Tibial nerve (tissue), 4 donors: Measurements from ENCODE around the gene TTC16. TPM values are rescaled to one million over a fixed set of nuclear protein-coding genes. Genes with fewer than 3 reads are reported as not detected.
"Not testable (repeated sequence)": the region's sequence is repeated elsewhere in the genome, so short reads cannot be mapped to it uniquely, and the experiment has no call there.

Source experiments
- DNase-seq, 2 donors: peaks; one replicate each; pipeline ENCODE4 v3.0.0-alpha.2; 2019; ENCODE audit warnings: low spot score in 2 of 2
- H3K27ac ChIP-seq, 4 donors: fragments of 200-600 bp; sonication (generic) in 3 of 4; one replicate each; pipeline ENCODE4 v1.5.1; 2017 to 2019; ENCODE audit warnings: mild to moderate bottlenecking in 1 of 4
- H3K27me3 ChIP-seq, 2 donors: fragments of 200-600 bp; sonication (generic) in 1 of 2; one replicate each; pipeline versions ENCODE4 v1.5.1 to v1.6.0; 2017 to 2019
- H3K36me3 ChIP-seq, 3 donors: fragments of 200-600 bp; sonication (generic); one replicate each; pipeline ENCODE4 v1.5.1; 2018 to 2019
- H3K4me1 ChIP-seq, 4 donors: fragments of 200-600 bp; sonication (generic) in 3 of 4; one replicate each; pipeline ENCODE4 v1.5.1; 2017 to 2019
- H3K4me3 ChIP-seq, 4 donors: fragments of 200-600 bp; sonication (generic) in 3 of 4; one replicate each; pipeline ENCODE4 v1.5.1; 2017 to 2019; ENCODE audit warnings: mild to moderate bottlenecking in 1 of 4, moderate library complexity in 1 of 4
- H3K9me3 ChIP-seq, 4 donors: fragments of 200-600 bp; sonication (generic) in 3 of 4; one replicate each; pipeline ENCODE4 v1.5.1; 2017 to 2019
- EP300 ChIP-seq, 2 donors: sonication (generic); formaldehyde crosslinking; IDR thresholded peaks; one replicate each; pipeline ENCODE4 v1.6.1; 2017; ENCODE audit warnings: antibody characterized with exemption in 2 of 2, mild to moderate bottlenecking in 1 of 2
- POLR2A ChIP-seq, 2 donors: fragments of 450-650 bp; IDR thresholded peaks; one replicate each; pipeline ENCODE4 v1.6.1; 2017; ENCODE audit warnings: antibody characterized with exemption in 2 of 2, mild to moderate bottlenecking in 2 of 2, moderate library complexity in 2 of 2
- WGBS, 2 donors: methylation state at CpG; one replicate each; pipeline ENCODE4 v1.1.5; 2018; 5-methylcytosine and 5-hydroxymethylcytosine counted together
- total RNA-seq, 4 donors: library from RNA; depleted of rRNA; stranded (reverse); fragments of >200 nt; gene quantifications; one replicate each; pipeline ENCODE4 v1.1.0, GENCODE V29; 2016
- TF ChIP-seq, protein P1 (sequence below), 5 experiments: fragments of 200-600 bp in 3 of 5; fragments of 450-650 bp in 2 of 5; sonication (generic) in 3 of 5; IDR thresholded peaks; one replicate each; pipeline ENCODE4 v1.5.1; 2016 to 2019; ENCODE audit warnings: antibody characterized with exemption in 5 of 5, mild to moderate bottlenecking in 3 of 5, moderate library complexity in 2 of 5

The TTC16 gene
- total RNA-seq, 4 donors from 2014 or later = 0.30 TPM; not detected in 3

DNA sequence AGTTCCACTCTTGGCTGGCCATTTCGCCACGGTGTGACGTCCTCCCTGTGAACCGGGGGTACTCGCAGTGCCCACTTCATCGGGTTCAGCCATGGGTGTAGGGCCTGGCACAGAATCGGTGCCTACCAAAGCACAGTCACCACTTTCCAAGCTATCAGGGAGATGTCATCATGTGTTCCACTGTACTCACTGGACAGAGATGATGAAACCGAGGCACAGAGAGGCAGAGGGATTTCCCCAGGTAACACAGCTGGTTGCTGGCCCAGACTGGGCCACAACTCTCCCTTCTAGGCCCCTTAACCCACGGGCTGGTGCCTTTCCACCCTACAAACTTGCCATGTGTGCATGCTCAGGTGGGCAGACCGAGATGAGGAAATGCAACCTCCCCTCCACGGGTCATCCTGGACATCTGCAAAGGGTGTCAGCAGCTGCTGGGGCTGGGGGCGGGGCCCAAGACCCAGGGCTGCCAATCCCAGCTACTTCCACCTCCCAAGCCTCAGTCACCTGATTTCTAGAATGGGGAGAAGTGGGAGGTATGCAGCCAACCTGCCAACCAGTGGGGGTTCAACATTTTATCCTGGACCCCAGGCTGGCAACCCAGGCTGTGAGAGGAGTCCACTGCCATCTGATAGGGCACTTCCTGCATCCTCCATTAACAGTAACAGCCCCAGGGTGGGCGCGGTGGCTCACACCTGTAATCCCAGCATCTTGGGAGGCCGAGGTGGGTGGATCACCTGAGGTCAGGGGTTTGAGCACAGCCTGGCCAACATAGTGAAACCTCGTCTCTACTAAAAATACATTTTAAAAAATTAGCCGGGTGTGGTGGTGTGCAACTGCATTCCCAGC, 63.5 kb downstream of the TTC16 start:
- no peaks in the 10 kb centered on the region for H3K9me3 ChIP-seq
- H3K27ac ChIP-seq = peak overlapping the region; percentile 15 to 85 (median 74)
- TF ChIP-seq EP300 (IDR thresholded peaks at IDR 0.05) = no peak
- TF ChIP-seq POLR2A (IDR thresholded peaks at IDR 0.05) = no peak
- TF ChIP-seq, protein P1, sequence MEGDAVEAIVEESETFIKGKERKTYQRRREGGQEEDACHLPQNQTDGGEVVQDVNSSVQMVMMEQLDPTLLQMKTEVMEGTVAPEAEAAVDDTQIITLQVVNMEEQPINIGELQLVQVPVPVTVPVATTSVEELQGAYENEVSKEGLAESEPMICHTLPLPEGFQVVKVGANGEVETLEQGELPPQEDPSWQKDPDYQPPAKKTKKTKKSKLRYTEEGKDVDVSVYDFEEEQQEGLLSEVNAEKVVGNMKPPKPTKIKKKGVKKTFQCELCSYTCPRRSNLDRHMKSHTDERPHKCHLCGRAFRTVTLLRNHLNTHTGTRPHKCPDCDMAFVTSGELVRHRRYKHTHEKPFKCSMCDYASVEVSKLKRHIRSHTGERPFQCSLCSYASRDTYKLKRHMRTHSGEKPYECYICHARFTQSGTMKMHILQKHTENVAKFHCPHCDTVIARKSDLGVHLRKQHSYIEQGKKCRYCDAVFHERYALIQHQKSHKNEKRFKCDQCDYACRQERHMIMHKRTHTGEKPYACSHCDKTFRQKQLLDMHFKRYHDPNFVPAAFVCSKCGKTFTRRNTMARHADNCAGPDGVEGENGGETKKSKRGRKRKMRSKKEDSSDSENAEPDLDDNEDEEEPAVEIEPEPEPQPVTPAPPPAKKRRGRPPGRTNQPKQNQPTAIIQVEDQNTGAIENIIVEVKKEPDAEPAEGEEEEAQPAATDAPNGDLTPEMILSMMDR (IDR thresholded peaks at IDR 0.05) = no peak
- H3K36me3 ChIP-seq = no peaks in the 10 kb centered on the region
- H3K27me3 ChIP-seq = no peaks in the 10 kb centered on the region
- 61 to 63% methylated on average over 17 of the region's 17 CpGs for WGBS, 2 donors
- no peak for DNase-seq
- peaks cover 0 to 52% (median 29%) of the 10 kb centered on the region in 4 donors for H3K4me1 ChIP-seq
- peak overlapping the region in 1 of 4 donors; percentile 33 for H3K4me3 ChIP-seq

DNA sequence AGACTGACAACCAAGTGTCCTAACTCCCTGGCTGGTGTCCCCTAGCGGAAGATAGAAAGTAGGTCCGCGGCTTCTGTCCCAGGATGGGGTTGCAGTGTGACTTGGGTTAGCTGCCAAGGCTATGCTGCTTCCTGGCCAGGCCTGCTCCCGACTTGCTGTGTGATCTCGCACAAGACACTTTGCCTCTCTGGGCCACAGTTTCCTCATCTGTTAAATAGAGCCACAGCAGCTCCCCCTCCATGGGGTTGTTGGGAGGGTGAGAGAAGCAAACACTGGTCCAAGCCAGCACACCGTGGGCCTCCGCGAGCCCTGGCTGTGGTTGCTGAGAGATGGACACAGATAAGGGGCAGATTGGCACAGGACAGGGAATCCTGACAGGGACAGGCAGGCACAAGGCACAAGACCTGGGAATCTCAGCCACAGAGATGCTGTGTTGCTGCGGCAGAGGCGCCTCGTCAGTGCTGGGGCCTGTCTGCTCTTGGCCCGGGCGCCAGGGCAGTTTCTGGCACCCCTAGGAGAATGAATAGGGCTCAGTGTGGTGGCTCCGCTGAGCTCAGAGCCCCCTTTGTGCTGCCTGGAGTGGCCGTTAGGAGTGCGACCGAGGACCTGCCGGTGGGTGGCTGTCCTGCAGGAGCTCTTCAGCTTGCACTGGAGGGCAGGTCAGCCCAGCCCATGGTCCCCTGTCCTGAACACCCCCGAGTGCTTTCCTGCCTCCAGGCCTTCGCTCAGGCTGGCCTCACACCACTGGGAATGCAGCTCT, 64.4 kb downstream of the TTC16 start:
- Histone ChIP-seq H3K4me3 (no peak overlapping the region), H3K9me3 (no peaks in the 10 kb centered on the region), H3K27me3 (no peaks in the 10 kb centered on the region), H3K36me3 (no peaks in the 10 kb centered on the region), H3K27ac (peak overlapping the region in 2 of 4 donors; percentile 71 to 80), H3K4me1 (peaks cover 0 to 58% (median 32%) of the 10 kb centered on the region in 4 donors)
- TF ChIP-seq POLR2A (IDR thresholded peaks at IDR 0.05) = no peak
- TF ChIP-seq, protein P1 (IDR thresholded peaks at IDR 0.05) = peak in 2 of 5 experiments; percentile 9 to 12
- WGBS, 2 donors = 54 to 59% methylated on average over 15 to 17 of the region's 20 CpGs
- no peak for DNase-seq

DNA sequence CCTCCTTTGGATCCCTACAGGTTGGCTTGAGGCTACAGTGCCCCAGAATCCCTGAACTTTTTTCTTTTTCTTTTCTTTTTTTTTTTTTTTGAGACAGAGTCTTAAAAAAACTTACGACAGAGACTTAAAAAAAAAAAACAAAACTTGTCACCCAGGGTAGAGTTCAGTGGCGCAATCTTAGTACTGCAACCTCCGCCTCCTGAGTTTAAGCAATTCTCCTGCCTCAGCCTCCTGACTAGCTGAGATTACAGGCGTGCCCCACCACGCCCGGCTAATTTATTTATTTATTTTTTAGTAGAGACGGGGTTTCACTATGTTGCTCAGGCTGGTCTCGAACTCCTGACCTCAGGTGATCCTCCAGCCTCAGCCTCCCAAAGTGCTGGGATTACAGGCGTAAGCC, 65.0 kb downstream of the TTC16 start:
- WGBS, 2 donors = 86 to 89% methylated on average over 9 of the region's 9 CpGs
- H3K27ac ChIP-seq = peak overlapping the region in 2 of 4 donors; percentile 71 to 80
- not testable (repeated sequence) for H3K4me3 ChIP-seq, H3K9me3 ChIP-seq, H3K36me3 ChIP-seq, H3K27me3 ChIP-seq, DNase-seq
- TF ChIP-seq, protein P1 (IDR thresholded peaks at IDR 0.05) = peak in 1 of 5 experiments; percentile 4
- peaks cover 0 to 58% (median 32%) of the 10 kb centered on the region in 4 donors for H3K4me1 ChIP-seq

Other genes starting within 250 kb of the TTC16 start
- 100 to 1,000 TPM in 3 of 4 donors, 10 to 100 TPM in 1; 96.3 to 142 (median 105) TPM for gene STXBP1, start 103.8 kb upstream of the TTC16 start, total RNA-seq
- gene CFAP157, start 9.1 kb upstream of the TTC16 start, total RNA-seq = 1 to 10 TPM in 1 of 4 donors, under 1 TPM in 1, not detected in 2; 0.90 to 1.2 TPM
- 10 to 100 TPM in 3 of 4 donors, 1 to 10 TPM in 1; 8.4 to 46.7 (median 23.7) TPM for gene PTRH1, start 416 bp upstream of the TTC16 start, total RNA-seq
- 10 to 100 TPM; 13.3 to 15.3 (median 14.4) TPM for gene TOR2A, start 19.2 kb downstream of the TTC16 start, total RNA-seq
- gene SH2D3C, start 62.6 kb downstream of the TTC16 start, total RNA-seq = 10 to 100 TPM in 3 of 4 donors, 1 to 10 TPM in 1; 4.2 to 18.9 (median 13.4) TPM
- gene CDK9, start 70.0 kb downstream of the TTC16 start, total RNA-seq = 100 to 1,000 TPM in 2 of 4 donors, 10 to 100 TPM in 2; 66.6 to 112 (median 87.6) TPM
- 100 to 1,000 TPM; 136 to 309 (median 143) TPM for gene FPGS, start 86.8 kb downstream of the TTC16 start, total RNA-seq
- gene ENG, start 138.6 kb downstream of the TTC16 start, total RNA-seq = 100 to 1,000 TPM in 1 of 4 donors, 10 to 100 TPM in 3; 24.9 to 137 (median 85.6) TPM
- gene AK1, start 161.6 kb downstream of the TTC16 start, total RNA-seq = 10 to 100 TPM; 29.9 to 65.1 (median 38.7) TPM
- gene ST6GALNAC6, start 183.5 kb downstream of the TTC16 start, total RNA-seq = 100 to 1,000 TPM; 108 to 193 (median 172) TPM
- 10 to 100 TPM; 23.9 to 70.5 (median 37.0) TPM for gene ST6GALNAC4, start 201.0 kb downstream of the TTC16 start, total RNA-seq
- under 1 TPM in 1 of 4 donors, not detected in 3; 0.59 TPM for gene PIP5KL1, start 214.7 kb downstream of the TTC16 start, total RNA-seq
- gene DPM2, start 221.8 kb downstream of the TTC16 start, total RNA-seq = 10 to 100 TPM in 3 of 4 donors, 1 to 10 TPM in 1; 9.0 to 21.9 (median 14.7) TPM